Adrenal gland (tissue), 5 donors: ENCODE measurements around the gene FGF12.

ENCODE experiments used
- CTCF ChIP-seq, 6 experiments: fragments of 450-650 bp in 4 of 6; fragments of 200-600 bp in 2 of 6; sonication (generic) in 1 of 6; IDR thresholded peaks; 1 replicate in 5 of 6; 2 replicates in 1 of 6; pipeline versions ENCODE4 v1.5.1 to v1.8.0; 2016 to 2021; ENCODE audit warnings: antibody characterized with exemption in 6 of 6, mild to moderate bottlenecking in 2 of 6, moderate library complexity in 1 of 6
- POLR2A ChIP-seq, 2 donors: fragments of 450-650 bp; IDR thresholded peaks; one replicate each; pipeline ENCODE4 v1.6.1; 2017; ENCODE audit warnings: antibody characterized with exemption in 2 of 2, mild to moderate bottlenecking in 2 of 2, moderate library complexity in 1 of 2
- donor health status: DM: no; HTN: no; CAD: no.

DNA sequence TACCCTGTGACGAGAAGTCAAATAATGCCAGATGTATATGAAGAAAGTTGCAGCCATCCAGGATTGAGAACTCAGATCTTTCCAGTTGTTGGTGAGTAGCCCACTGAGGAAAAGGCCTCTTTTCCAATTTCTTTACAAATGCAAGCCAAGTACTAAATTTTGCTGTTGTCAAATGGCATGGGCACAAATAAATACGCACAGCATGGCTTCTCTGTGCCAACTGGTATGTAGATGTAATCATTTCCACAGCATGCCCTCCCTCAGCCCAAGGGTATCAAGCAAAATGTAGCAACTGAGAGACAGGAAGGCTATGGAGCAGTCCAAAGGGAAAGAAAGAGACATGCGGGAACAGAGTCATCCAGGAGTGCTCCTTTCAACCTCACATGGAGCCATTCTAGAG, 105.4 kb downstream of the FGF12 start:
- TF ChIP-seq POLR2A (IDR thresholded peaks at IDR 0.05) (no peak), CTCF (IDR thresholded peaks at IDR 0.05) (no peak)
